GM21737 (cell line): ENCODE data around the gene LRRIQ3.

Source experiments
- ATAC-seq: cut with Tn5 transposase; IDR thresholded peaks from one replicate; pipeline ENCODE4 v1.9.1; 2021; ENCODE audit warnings: mild to moderate bottlenecking, moderate library complexity; ENCODE audit not compliant: unreplicated experiment

The LRRIQ3 gene

DNA sequence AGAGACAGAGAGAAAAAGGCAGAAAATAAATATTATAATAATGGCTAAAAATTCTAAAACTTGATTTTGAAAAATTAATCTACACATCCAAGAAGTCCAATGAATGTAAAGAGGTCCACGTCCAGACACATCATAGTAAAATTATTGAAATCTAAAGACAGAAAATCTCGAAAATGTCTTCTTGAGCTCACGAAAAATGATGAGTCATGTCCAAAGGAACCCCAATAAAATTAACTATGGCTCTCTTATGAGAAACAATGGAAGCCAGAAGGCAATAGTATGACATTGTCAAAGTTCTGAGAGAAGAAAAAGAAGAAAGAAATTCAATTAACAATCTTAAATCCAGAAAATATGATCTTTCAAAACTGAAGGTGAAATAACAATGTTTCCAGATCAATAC lies 84.6 kb downstream of the LRRIQ3 start:
- no peak for ATAC-seq

DNA sequence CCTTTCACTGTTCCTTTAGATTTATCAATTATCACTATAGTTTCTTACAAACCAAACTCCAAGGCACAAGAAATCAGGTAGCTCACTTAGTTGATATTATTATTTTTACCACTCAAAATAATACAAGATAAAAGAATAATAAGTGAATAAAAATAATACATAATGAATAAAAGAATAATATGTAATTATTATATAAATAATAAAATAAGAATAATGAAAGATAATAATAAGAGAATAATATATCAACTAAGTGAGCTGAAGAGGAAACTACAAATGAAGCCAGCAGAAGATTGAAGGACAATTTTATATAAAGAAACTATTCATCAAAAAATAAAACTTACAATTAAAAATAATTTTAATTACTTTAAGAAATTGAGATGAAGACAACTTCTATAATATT lies 90.6 kb downstream of the LRRIQ3 start:
- ATAC-seq = no peak

DNA sequence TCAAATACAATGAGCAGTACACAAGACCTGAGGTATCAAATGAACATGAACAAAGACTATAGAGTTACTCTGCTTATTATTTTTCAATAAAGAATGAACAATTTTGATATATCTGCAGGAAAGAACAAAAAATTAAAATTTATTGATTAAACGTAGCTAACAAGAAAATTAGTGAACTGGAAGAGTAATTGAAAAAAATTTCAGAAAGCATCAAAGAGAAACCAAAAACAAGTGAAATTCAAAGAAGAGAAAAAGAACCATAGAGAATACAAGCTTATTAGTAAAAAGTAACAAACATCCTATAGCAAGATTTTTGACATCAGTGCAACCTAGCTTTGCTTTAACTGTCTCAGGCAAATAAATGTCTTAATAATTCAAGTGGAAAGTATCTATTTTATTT lies 106.6 kb downstream of the LRRIQ3 start:
- ATAC-seq = no peak

DNA sequence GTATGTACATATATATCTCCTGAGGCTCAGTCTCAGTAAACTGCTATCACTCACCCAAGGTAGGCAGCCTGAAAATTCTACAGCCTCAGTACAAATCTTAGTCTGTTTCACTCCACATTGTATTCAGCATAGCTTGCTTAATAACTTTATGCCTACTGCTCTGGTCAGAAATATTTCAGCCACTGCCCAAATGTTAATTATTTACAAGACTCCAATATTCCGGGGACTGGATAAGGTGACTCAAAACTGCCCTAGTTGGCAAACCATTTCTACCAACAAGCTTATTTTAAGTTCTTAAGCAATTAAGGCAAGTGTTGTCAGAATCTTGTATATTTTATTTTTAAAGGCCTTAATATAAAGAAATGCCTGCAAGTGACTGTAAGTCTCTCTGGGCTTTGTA lies 114.8 kb downstream of the LRRIQ3 start:
- ATAC-seq = no peak

DNA sequence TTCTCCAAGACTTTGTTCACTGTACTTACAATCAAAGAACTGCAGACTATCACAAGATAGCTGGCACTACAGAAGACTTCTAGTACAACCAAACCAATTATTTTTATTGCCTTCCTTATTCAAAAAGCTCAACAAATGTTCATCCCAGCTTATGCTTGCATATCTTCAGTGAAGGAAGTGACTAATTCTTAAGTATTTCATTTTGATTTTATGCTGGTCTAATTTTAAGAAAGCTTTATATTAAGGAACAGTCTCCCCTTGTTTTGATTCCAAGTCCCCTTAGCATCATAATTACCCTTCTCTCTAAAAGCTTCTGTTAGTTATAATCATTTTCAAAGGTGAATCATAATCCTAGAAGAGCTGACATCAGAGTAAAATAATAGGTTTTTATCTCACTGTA lies 132.9 kb downstream of the LRRIQ3 start:
- no peak for ATAC-seq

DNA sequence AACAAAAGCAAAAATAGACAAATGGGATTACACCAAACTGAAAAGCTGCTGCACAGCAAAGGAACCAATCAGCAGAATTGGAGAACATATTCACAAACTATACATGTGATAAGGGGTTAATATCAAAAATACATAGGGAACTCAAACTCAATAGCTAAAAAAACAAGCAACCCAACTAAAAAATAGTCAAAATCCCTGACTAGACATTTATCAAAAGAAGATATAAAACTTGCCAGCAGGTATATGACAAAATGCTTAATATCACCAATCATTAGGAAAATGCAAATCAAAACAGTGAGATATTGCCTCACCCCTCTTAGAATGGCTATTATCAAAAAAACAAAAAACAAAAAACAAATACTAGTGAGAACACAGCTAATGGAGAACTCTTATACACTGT lies 140.3 kb downstream of the LRRIQ3 start:
- ATAC-seq = no peak

DNA sequence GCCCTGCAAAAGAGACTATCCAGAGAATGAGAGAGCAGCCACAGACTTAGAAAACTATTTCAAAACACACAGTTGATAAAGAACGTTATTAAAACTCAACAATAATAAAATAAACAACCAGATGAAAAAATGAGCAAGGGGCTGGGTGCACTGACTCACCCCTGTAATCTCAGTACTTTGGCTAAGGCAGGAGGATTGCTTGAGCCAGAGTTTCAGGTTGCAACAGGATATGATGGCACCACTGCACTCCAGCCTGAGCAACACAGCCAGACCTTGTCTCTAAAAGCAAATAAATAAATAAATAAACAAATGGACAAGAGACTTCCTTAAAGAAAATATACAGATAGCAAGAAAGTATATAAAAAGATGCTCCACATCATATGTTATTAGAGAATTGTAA lies 144.6 kb downstream of the LRRIQ3 start:
- no peak for ATAC-seq

DNA sequence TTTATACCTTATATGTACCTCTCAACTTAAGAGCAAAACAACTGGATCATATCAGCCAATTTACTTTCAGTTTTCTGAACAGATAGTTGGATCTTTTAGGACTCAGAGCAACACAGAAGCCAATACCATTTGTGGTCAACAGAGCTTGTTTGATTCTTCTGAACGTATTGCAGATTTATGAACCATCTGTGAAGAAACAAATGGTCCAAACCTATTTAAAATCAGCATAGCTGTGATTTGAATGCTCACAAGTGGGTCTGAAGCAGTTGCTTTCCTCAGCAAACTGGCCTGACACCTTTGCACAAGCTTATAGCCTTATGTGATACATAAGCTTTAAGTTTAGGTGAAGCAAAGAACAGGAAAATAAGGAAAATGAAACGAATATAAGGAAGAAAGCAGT lies 147.6 kb downstream of the LRRIQ3 start:
- ATAC-seq = no peak

DNA sequence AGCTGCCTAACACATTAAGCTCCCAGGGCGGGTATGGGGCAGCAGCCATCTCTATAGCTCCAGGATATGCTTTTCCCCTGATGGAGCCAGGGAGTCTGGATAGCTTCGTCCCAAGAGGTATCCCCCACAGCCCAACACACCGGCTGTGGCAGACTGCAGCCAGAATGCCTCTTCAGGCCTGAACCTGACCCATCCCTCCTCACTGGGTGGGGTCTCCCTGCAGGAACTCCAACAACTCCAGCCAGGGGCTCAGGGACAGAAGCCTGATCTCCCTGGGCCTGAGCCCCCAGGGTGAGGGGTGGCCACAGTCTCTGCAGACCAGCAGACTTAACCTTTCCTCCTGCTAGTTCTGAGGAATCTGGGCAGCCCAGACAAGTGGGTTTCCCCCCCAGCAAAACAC lies 159.9 kb downstream of the LRRIQ3 start:
- no peak for ATAC-seq

DNA sequence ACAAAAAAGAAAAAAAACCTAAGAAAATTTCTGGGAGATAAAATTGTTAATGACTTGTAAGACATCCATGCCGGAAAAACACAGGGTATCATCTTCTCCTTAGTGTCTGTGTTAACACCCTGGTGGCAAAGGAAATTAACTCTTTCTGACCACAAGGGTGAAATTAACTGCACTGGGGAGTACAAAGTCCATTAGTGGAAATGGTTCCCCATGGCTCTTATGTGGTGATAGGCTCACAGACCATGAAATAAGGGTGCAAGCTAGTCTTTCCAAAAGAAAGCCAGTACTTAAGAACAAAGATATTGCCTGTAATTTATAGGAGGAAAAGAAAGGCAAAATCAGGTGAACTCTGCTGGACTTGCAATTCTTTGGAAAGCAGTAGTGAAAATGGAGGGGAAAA lies 185.4 kb downstream of the LRRIQ3 start:
- ATAC-seq = no peak

DNA sequence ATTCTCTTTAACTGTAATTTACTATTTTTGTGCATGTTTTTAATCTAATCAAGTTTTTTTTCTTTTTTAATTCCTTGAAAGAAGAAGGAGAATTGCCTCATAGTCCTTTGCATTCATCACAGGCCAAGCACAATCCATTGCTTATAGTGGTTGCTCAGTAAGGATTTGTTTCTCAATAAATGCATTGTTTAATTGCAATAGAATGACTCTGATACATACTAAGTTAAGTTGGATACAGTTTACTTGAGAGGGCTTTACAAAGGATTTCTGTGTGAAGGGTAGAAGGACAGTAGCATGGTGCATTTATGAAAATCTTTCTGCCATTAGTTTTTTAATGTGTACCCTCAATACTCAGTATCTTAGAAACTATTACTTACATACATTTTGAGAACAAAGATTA lies 186.2 kb downstream of the LRRIQ3 start:
- no peak for ATAC-seq

DNA sequence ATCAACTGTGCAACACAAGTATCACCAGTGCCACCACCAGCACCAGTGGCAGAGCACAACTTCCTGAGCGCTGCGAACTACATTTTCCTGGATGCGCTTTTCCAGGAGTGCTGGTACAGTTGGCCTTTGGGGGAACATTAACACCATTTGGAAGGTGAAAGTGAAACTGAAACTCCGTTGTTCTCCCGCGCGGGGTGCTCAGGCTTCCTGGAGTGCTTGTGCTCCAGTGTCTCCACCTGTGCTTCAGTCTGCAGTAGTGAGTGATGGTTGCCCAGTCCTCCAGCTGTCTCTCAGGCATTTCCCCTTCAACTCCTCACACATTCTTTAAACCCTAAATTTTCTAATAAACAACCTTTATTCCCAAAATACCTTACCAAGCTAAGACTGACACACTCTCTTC lies 187.8 kb downstream of the LRRIQ3 start:
- ATAC-seq = no peak

DNA sequence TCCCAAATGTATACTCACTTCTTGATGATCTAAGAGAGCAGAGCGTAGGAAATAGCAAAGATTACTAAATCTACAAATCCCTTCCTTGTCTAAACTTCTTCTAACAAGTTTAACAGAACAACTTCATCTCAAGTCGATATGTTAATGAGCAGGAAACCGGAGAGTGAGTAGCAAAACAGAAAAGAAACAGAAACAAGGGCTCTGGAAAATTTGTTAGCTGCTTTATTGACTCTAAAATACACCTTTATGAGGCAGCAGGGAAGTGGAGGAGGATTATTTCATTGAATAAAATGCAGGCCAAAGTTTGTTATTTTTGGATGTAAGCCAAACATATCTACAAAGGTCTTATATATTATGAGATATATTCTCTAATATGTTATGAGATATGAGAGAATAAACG lies 192.4 kb downstream of the LRRIQ3 start:
- no peak for ATAC-seq

DNA sequence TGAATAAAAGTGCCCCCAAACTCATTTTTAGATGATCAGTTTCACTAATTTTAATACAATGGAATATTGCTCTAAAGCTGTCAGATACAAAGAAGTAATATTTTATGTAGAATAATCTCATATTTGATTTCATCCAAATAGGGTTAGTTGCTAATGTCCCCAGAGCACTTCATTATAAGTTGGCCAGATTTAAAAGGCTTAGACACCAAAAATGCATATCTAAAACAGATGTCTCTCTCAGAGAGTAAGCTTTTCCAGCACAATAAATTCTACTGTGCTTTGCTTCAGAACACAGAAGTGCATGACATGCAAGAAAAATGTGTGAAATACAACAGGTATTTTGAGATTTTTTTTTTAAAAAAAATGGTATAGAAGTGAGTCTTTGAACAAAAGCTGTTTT lies 194.2 kb downstream of the LRRIQ3 start:
- ATAC-seq = no peak

DNA sequence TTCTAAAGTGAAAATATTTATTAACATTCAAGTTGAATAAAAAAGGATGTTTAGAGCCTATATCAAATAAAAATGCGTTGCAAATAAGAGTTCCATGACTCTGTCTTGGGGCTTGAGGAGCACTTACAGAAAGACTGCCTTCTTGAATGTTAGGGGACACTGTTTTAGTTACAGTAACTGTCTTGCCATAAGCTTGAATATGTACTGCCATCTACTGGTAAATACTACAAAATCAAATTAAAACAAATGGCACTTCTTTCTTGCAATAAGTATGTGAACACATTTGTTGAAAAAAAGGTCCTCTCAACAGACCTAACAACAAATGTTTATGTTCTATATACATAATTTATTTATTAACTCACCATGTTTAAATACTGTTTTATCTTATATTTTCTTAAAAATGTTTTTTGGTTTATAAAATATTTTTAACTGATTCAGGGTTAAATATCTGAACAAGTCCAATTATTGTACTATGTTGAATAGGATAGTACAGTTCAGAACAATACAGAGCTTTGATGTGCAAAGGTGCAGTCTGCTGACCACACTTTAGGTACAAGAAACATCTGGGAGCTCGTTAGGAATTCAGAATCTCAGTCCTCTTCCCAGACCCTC lies 199.5 kb downstream of the LRRIQ3 start:
- ATAC-seq = no peak

DNA sequence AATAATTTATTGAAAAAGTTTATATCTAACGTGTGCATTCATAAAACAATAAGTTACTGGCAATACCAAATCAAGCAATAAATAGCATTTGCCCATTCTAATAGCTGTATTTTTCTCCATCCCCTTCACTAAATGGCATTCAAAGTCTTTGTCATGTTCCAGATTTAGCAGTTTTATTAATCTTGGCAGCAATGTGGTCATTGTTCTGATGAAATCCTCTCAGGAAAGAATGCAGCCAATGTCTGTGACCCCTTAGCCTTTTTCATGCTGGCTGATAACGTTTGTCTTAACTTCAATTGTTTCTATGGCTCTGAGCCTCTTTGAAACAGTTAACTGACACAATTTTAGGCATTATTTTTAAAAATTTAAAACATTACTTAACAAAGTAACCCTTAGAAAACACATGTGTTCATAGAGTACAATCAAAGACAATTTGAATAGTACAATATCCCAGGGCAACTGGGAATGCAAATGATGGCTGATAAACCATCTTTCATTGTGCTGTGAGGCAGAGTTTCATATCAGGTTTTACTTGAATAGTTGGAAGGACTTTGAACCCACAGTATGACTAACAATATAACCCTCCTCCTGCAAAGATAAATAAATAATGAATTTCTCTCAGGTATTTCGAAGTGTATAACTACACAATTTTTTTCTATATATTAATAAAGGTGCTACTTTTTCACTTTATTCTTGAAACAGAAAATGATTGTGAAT lies 217.5 kb downstream of the LRRIQ3 start:
- no peak for ATAC-seq

DNA sequence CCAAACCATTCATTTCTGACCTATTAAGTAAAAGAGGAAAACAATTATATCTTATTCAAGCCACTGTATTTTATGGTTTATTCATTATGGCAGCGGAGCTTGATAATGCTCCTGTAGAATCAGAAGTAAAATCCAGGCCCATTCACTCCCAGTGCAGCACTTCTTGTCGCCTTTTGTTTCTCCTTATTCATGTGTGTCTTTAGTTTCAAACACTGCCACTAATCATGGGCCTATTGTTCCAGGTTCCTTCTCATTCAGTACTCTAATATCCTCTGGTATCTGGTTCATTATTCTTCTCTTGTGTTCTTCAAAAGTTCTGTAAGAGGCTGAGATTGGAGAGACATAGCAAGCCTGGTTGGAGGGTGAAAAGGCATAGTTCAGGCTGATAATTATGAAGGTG lies 218.3 kb downstream of the LRRIQ3 start:
- no peak for ATAC-seq

DNA sequence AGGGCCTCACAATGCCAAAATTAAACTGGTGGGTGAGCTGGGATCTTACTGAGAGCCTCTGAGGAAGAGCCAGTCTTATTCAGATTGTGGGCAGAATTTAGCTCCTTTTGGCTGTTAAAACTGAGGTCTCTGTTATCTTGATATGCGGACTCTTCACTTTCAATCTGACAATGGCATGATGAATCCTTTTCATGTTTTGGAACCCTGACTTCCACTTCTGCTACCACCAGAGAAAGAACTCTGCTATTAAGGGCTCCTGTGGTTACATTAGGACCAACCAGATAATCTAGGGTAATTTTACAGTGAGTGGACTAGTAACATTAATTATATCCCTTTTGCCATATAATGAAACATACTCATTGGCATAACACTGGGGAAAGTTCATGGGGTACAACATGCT lies 219.0 kb downstream of the LRRIQ3 start:
- no peak for ATAC-seq
